Lung (tissue), 16 donors: ENCODE data around the gene SLC35F5. TPM values are rescaled to one million over a fixed set of nuclear protein-coding genes. Genes with fewer than 3 reads are reported as not detected.
A peak's percentile ranks its signal among the peaks of the same experiment; 100 is the strongest.

Experiments
- ATAC-seq: fragments of 200-7000 bp; cut with Tn5 transposase; one replicate; pipeline ENCODE4 v1.9.1; 2020; ENCODE audit warnings: moderate number of reproducible peaks; ENCODE audit not compliant: insufficient read depth, low FRiP score
- DNase-seq, 3 donors: peaks; one replicate each; pipeline ENCODE4 v3.0.0-alpha.2; 2013 to 2017
- H3K27ac ChIP-seq, 2 donors: one replicate each; pipeline ENCODE4 v1.5.1; 2013; ENCODE audit warnings: mild to moderate bottlenecking in 2 of 2, moderate library complexity in 2 of 2, control low read depth in 1 of 2, inconsistent platforms in 1 of 2, low read depth in 1 of 2, low read length in 1 of 2
- H3K27me3 ChIP-seq, 3 donors: one replicate each; pipeline ENCODE4 v1.5.1; 2013; ENCODE audit warnings: low read length in 2 of 3; ENCODE audit not compliant: control insufficient read depth in 3 of 3, insufficient read depth in 3 of 3
- H3K36me3 ChIP-seq, 4 donors: one replicate each; pipeline ENCODE4 v1.5.1; 2013; ENCODE audit warnings: low read length in 4 of 4, mild to moderate bottlenecking in 1 of 4, moderate library complexity in 1 of 4; ENCODE audit not compliant: control insufficient read depth in 4 of 4, insufficient read depth in 4 of 4
- H3K4me1 ChIP-seq, 5 donors: one replicate each; pipeline ENCODE4 v1.5.1; 2013; ENCODE audit warnings: low read length in 5 of 5, mild to moderate bottlenecking in 2 of 5, moderate library complexity in 1 of 5; ENCODE audit not compliant: control insufficient read depth in 5 of 5, insufficient read depth in 5 of 5
- H3K4me3 ChIP-seq: one replicate; pipeline ENCODE4 v1.5.1; 2013; ENCODE audit warnings: mild to moderate bottlenecking, control low read depth, moderate library complexity
- H3K9ac ChIP-seq, 2 donors: one replicate each; pipeline ENCODE4 v1.5.1; 2013; ENCODE audit warnings: low read length in 2 of 2, control low read depth in 1 of 2; ENCODE audit not compliant: insufficient read depth in 1 of 2
- H3K9me3 ChIP-seq, 4 donors: one replicate each; pipeline ENCODE4 v1.5.1; 2013; ENCODE audit warnings: low read length in 3 of 4, mild to moderate bottlenecking in 1 of 4, moderate library complexity in 1 of 4; ENCODE audit not compliant: control insufficient read depth in 4 of 4, insufficient read depth in 3 of 4
- CTCF ChIP-seq: IDR thresholded peaks from 2 replicates; pipeline ENCODE4 v1.5.1; 2012; ENCODE audit warnings: mild to moderate bottlenecking; ENCODE audit errors: control extremely low read depth, extremely low read depth
- WGBS, 2 donors: extraction: QIAGEN DNeasy Blood & Tissue Kit; methylation state at CpG; one replicate each; pipeline ENCODE4 v1.1.7; 2013; 5-methylcytosine and 5-hydroxymethylcytosine counted together
- long read RNA-seq, 5 donors: transcript quantifications; one replicate each; lab custom pipeline, GENCODE V29; 2026
- polyA plus RNA-seq, 2 donors: library from polyadenylated mRNA; stranded (reverse); fragments of 200-250 nt; gene quantifications; one replicate each; pipeline ENCODE4 v1.2.1, GENCODE V29; 2013
- total RNA-seq, 2 donors: library from RNA; depleted of rRNA in 1 of 2; stranded (reverse); fragments of >200 nt in 1 of 2; gene quantifications; one replicate each; pipeline ENCODE4 v1.2.1, GENCODE V29; 2014 to 2021
- donor health status: control.
- donor health status: control.
- donor health status: Bipolar disorder and iron deficiency.
- donor health status: healthy.
- donor health status: DM: yes; HTN: yes; CAD: no.

Gene SLC35F5, protein sequence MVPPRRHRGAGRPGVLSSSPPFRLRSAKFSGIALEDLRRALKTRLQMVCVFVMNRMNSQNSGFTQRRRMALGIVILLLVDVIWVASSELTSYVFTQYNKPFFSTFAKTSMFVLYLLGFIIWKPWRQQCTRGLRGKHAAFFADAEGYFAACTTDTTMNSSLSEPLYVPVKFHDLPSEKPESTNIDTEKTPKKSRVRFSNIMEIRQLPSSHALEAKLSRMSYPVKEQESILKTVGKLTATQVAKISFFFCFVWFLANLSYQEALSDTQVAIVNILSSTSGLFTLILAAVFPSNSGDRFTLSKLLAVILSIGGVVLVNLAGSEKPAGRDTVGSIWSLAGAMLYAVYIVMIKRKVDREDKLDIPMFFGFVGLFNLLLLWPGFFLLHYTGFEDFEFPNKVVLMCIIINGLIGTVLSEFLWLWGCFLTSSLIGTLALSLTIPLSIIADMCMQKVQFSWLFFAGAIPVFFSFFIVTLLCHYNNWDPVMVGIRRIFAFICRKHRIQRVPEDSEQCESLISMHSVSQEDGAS
- 100 to 1,000 TPM in 1 of 2 donors, 10 to 100 TPM in 1; 56.7 to 216 TPM for total RNA-seq
- polyA plus RNA-seq, result 10 to 100 TPM; 17.8 to 19.1 TPM
- long read RNA-seq, donor 1, full-length matches to known transcripts, result 6 of 6 reads
- long read RNA-seq, donor 1, partial matches to known transcripts, result 0 of 6 reads
- long read RNA-seq, donor 1, other reads (novel, unspliced or antisense), result 0 of 6 reads
- long read RNA-seq, donor 2, full-length matches to known transcripts, result 2 of 2 reads
- long read RNA-seq, donor 2, partial matches to known transcripts, result 0 of 2 reads
- long read RNA-seq, donor 2, other reads (novel, unspliced or antisense), result 0 of 2 reads
- long read RNA-seq, donor 3, full-length matches to known transcripts, result 3 of 3 reads
- long read RNA-seq, donor 3, partial matches to known transcripts, result 0 of 3 reads
- long read RNA-seq, donor 3, other reads (novel, unspliced or antisense), result 0 of 3 reads
- long read RNA-seq, donor 4, partial matches to known transcripts, result 0 of 2 reads
- long read RNA-seq, donor 4, other reads (novel, unspliced or antisense), result 0 of 2 reads
- long read RNA-seq, donor 5, full-length matches to known transcripts, result 6 of 13 reads
- long read RNA-seq, donor 5, partial matches to known transcripts, result 7 of 13 reads
- long read RNA-seq, donor 5, other reads (novel, unspliced or antisense), result 0 of 13 reads

DNA sequence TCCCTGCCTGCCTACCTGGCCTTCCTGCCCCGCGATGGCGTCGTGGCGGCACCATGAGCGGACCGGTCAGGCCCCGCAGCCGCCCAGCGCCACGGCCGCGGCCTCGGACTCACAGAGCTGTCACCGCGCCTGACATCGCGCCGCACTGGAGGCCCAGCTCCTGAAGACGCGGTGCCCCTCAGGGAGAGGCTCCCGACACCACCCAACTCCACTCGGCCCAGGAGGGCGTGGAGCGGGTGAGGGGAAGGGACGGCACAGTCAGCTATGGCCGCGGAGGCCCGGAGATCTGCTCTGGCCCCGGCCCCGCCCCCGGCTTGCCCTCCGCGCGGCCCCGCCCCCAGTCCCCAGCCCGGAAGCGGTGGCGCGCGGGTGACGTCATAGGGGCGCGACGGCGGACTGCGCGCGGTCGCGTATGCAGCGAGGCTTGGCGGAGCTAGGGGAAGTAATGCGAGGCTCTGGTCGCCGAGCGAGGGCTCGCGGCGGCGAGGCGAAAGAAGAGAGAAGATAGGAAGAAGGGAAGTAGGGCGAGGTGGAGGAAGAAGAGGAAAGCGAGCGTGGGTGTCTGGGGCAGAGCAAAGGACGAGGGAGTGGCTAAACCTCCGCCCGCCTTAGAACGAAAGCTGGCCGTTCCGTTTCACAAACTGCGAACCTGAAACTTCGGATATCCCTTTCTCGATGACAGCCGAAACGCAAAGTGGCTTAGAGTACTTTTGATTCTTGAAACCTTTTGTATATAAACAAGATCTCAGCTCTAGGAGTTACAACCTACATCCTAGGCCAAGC is at the start of gene SLC35F5:
SLC35F5 (minus strand) TSS at position 288 of the 783 bp plus-strand sequence; CDS start at position 55, 233 bp downstream.
- Histone ChIP-seq H3K9me3 (no peaks in the 10 kb centered on the region), H3K9ac (peak within 1 kb of the TSS; percentile 88 to 100), H3K36me3 (peaks cover 0 to 7% (median 0%) of the 10 kb centered on the region in 4 donors), H3K27me3 (no peaks in the 10 kb centered on the region), H3K4me1 (peaks cover 0 to 20% (median 2%) of the 10 kb centered on the region in 5 donors), H3K27ac (peak within 1 kb of the TSS; percentile 94 to 97), H3K4me3 (peak within 1 kb of the TSS; percentile 92)
- DNase-seq (peak; percentile 93 to 96 (median 94)), ATAC-seq (peak; percentile 99)
- 0 to 1% methylated on average over 61 to 76 of the region's 76 CpGs for WGBS, 2 donors
- TF ChIP-seq CTCF, result no peak

DNA sequence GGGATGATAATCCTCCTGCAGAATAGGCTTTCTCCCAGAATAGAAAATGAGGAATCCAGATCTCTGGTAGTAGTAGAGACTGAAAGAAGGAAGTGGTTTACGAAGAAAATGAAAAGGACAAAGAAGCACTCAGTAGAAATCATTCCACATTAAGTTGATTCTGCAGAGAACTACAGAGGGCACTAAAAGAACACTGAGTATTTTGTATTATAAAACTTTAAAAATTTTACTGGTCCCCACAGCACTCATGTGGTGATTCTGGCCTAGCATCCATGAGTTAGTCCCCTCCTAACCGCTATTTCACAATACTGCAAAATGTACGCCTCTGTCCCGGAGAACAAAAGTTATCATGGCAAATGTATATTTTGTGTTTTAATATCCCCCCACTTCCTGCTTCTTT is 42.9 kb upstream of the SLC35F5 start:
- no peaks in the 10 kb centered on the region for H3K36me3 ChIP-seq
- H3K27me3 ChIP-seq, result no peaks in the 10 kb centered on the region
- 42 to 81% methylated on average over 4 of the region's 4 CpGs for WGBS, 2 donors
- DNase-seq (no peak), ATAC-seq (no peak)
- H3K9me3 ChIP-seq, result no peaks in the 10 kb centered on the region
- H3K27ac ChIP-seq, result no peak overlapping the region
- TF ChIP-seq CTCF, result no peak
- H3K4me1 ChIP-seq, result no peaks in the 10 kb centered on the region
- no peak overlapping the region for H3K4me3 ChIP-seq
- no peak overlapping the region for H3K9ac ChIP-seq

DNA sequence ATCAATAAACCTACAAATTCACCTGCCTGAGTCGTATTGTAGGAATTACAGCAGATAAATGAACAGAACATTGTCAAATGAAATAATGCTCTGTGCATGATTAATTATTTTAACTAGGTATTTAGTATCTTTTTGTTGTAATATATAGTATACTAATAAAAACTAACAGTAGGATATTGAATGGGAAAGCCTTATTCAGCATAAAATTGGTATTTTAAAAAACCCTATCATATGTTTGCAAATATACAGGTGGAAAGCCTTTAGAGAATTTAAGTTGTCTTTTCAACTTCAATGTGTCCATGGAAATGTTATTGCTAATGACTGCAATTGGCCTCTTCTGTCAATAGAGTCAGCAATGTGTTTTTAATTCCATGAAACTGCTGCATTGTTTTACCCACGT is 40.8 kb upstream of the SLC35F5 start:
- Histone ChIP-seq H3K27me3 (no peaks in the 10 kb centered on the region), H3K9ac (no peak overlapping the region)

More for the DNA sequence above, 40.8 kb upstream of the SLC35F5 start:
- no peak for TF ChIP-seq CTCF
- Histone ChIP-seq H3K4me1 (no peaks in the 10 kb centered on the region), H3K9me3 (no peaks in the 10 kb centered on the region), H3K4me3 (no peak overlapping the region), H3K27ac (no peak overlapping the region), H3K36me3 (no peaks in the 10 kb centered on the region)
- ATAC-seq, result no peak
- DNase-seq, result no peak
- WGBS, 2 donors, result 66 to 72% methylated on average over 2 of the region's 2 CpGs
